GM15510 (cell line): ENCODE results near the gene FUT4.

Experiments
- POLR2A ChIP-seq: IDR thresholded peaks from 3 replicates; pipeline ENCODE4 v1.6.1; 2011; ENCODE audit warnings: borderline replicate concordance; ENCODE audit not compliant: insufficient read length; ENCODE audit errors: extremely low read depth

Gene FUT4

DNA sequence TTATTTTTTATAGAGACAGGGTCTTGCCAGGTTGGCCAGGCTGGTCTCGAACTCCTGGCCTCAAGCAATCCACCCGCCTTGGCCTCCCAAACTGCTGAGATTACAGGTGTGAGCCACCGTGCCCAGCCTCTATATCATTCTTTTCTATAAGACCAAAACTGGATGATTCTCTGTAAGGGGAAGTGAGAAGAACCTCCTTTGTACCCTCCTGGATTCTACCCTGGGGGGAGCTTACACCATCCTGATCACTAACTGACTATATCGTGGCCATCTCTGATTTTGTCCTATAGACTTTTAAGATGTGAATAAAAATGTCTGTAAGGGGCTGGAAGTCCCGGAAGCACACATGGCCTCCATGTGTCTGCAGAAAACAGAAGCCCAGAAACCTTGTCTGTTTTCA, 32.6 kb downstream of the FUT4 start:
- TF ChIP-seq POLR2A, result no peak

DNA sequence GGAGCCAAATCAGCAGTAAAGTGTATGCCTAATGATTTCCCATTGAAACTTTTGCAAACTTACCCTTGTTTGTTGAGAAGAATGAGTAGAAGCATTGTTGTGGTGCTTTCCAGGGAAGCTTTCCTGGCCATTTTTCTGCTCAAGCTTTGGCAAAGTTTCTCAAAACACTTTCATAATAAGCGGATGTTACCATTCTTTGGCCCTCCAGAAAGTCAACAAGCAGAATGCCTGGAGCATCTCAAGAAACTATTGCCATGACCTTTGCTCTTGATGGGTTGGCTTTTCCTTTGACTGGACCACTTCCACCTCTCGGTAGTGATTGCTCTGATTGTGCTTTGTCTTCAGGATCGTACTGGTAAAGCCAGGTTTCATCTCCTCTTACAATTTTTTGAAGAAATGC, 34.1 kb downstream of the FUT4 start:
- TF ChIP-seq POLR2A, result no peak

DNA sequence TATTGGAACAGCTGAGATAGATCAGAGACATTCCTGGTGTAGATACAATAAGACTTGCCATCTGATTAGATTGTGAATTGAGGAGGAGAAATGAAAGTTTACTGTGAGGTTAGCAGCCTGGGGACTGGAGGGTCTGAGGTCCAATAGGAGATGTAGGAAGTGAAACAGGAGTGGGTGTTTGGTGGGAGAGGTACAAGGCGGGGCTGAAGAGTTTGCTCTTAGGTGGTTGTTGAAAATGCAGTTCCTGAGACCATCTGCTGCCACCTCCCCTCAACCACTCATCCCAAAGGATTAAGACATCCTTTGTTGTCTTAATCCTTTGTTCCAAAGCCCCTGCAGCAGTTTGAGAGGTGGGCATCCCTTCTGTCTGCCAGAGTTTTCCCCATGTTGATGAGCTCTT, 38.2 kb downstream of the FUT4 start:
- no peak for TF ChIP-seq POLR2A

DNA sequence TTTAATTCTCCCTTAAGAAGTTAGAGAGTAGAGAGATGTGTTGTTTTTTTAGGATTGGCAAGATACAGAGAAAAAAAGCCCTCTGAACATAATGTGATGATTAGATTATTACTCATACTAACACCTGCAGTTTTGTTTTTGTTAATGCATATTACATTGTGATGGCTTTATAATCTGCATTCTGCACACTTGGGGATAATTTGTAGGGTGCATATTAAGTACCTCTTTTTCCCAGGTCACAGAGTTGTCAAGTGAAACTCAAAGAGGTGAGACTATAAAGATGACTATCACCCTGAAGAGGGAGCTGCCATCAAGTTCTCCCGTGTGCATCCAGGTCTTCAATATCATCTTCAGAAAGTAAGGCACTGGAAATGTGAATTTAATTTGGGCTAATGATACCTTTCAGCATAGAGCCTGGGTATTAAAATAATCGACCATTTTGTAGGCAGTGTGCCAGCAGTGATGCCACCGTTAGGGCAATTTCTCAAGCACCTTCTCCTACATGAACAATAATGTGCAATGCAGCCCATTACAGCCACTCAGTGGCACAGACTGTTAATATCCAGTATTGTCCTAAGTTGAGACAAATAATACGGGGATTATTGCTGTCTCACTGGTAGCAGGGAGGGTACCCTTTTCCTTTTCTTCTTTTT, 39.6 kb downstream of the FUT4 start:
- TF ChIP-seq POLR2A, result no peak

DNA sequence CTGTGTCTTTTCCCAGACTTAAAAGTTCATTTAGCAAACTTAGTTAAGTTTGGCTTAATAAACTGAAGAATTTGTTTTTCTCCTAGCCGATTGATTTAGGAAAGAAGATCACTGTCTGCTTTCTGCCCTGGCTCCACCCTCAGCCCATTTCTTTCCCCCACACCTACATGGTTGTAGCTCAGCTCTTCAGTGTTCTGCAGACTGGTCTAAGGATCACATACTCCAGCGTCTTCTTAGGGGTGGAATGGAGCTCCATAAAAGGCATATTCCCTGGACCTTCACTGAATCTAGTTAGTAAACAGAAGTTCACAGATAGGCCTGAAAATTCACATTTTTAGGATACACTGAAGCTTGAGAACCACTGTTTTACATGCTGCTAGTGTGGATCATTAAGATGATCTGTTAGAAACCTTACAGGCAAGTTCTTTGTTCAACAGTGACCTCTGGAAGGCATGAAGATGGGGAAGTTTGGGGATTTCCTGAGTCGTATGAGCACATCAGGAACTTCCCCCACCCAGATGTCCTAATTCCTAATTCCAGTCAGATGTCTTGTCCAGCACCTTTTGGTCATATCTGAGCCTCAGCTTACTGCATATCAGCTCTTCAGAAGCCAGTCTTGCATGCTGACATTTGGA, 40.3 kb downstream of the FUT4 start:
- no peak for TF ChIP-seq POLR2A

DNA sequence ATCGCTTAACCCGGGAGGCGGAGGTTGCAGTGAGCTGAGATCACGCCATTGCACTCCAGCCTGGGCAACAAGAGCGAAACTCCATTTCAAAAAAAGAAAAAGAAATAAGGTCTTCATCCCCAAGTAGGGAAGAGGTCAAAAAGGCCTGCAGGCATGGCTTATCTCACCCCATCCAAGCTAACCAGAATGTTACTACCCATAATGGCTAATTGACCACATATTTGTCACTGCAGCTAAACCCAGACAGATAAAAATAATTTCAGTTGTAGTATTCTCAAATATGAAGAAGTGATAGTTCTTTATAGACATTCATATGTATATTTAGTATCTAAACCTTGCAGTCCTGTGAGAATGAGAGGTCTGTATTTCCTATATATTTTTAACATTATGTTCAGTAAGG, 41.3 kb downstream of the FUT4 start:
- TF ChIP-seq POLR2A, result no peak

DNA sequence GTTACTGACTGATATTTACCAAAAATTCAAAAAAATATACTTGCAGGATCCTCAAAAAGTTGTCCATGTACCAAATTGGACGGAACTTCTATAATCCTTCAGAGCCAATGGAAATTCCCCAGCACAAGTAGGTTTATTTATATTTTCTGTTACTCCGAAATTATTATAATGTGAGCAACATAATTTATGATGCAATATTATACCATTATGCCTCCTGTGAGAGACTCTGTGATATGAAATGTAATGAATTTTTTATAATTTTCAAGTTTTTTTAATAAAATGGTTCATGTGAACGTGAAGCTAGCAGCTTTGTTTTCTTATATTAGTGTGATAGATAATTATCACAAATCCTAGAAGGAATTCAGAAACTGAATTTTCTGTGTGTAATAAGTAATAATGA, 41.7 kb downstream of the FUT4 start:
- TF ChIP-seq POLR2A, result no peak

DNA sequence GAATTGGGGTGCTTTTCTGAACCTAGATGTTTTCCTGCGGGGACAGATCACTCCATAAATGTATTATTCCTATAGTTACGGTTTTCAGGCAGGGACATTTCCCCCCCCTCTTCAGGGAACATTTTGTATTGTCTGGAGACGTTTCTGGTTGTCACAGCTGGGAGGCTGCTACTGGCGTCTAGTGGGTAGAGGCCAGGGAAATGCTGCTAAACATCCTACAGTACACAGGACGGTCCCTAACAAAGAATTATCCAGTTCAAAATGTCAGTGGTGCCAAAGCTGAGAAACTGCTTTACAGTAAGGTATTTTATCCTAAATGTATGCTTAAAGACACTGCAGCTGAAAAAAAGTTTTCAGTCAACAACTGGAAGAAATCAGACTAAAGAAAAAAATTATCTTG, 42.8 kb downstream of the FUT4 start:
- TF ChIP-seq POLR2A, result no peak

DNA sequence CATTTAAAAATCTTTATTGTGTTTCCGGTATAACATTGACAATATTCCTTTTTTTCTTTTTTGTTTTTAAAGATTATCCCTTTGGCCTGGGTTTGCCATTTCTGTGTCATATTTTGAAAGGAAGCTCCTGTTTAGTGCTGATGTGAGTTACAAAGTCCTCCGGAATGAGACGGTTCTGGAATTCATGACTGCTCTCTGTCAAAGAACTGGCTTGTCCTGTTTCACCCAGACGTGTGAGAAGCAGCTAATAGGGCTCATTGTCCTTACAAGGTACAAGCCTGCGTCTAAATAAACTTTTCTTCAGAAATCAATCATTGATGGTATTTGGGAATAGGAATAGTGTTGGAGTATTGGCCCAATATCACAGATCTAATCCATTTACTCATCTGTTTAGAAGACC, 43.3 kb downstream of the FUT4 start:
- no peak for TF ChIP-seq POLR2A

DNA sequence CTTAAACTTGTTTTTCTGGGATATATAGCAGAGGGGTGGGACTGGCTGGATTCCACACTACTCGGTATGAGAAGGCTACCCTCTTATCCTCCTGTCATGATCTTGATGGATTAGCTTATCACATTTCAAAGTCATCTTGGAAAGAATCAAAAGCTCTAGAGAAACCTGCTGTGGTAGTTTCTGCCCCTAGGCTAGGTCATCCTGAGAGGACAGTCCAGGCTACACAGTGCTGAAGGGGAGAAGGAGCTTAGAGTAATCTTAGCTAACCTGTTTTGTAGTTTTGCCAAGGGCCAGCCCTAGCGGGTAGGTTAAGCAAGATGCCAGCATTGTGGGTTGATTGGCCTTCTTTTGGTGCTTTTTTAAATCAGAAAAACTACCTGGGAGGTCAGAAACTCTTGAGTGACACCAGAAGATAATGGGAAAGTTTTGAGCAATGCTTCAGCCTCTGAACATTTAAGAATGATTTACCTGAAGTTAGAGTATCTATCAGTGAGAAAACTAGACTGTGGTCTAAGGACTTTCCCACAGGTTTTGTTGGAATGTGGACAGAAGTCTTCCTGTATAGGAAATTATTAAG, 44.7 kb downstream of the FUT4 start:
- no peak for TF ChIP-seq POLR2A

DNA sequence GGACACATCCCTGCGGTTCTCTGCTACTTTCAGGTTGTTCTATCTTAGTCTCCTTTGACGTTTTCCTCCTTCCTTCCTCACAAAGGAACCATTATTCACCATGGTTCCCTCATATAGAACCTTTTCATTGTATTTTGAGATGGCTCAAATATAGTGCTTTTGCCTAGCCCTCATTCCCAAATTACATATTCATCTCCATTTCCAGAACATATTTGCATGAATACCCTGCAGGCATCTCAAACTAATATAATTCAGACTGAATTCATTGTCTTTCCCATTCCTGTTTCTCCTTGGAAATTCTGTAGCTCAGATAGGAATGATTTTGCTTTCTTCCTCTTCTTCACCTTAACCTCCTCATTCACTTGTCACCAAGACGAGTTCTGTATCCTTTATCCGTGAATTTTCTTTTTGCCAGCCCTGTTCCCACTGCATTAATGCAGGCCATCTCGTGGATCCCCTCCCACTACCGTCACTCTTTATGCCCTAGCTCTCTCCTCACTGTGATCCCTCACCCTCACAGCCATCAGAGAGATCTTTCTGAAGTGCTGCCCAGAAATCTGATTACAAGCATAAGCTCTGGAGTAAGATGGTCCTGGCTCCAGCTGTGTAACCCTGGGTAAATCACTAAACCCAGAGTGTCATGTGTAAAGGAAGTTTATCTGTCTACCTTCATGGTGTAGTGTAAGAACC, 46.8 kb downstream of the FUT4 start:
- TF ChIP-seq POLR2A, result no peak

DNA sequence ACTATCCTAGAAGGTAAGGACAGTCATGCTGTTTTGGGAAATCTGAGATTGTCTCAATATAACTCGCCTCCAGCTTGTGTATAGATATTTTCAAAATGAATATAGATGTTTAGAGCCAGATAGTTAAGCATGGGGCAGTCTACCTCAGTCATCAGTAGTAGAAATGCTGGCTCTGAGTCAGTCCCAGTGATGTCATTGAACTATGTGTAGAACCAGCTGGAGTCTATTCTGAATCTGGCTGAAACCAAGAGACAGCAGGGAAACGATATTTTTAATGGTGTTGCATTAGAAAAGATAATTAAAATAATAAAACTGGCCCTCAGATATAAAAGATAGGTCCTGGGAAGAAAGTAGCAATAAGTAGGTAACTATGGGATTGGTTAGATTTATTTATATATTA, 49.3 kb downstream of the FUT4 start:
- TF ChIP-seq POLR2A, result no peak

DNA sequence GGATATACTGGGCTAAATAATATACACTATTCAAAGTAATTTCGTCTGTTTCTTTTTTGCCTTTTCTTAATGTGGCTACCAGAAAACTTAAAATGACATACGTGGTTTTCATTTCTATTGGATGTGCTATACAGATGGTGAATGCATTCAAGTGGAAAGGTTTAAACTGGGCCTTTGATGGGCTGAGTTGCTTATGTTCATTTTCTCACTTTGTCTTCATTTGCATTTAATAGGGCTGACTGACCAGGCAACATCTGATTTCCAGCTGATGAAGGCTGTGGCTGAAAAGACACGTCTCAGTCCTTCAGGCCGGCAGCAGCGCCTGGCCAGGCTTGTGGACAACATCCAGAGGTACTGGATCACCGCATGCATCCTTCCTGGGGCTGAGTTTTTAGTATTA, 51.4 kb downstream of the FUT4 start:
- no peak for TF ChIP-seq POLR2A

DNA sequence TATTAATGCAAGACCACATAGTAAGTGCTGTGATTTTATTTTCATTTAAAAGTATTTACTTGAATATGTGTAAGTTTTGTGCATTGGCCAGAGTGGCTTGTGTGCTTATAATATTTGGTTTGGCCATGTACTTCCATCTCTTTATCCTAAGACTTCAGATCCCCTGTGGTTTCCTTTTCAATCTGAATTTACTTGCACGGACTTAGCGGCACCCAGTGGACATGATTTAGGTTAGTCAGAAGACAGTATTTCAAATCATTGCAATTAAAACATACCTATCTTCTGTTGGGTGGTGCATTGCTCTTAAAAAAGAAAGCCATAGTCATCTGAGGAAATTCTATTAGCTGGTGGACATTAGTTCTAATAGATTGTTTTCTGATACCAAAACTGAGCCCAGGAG, 54.2 kb downstream of the FUT4 start:
- TF ChIP-seq POLR2A, result no peak
